ENCODE measurements around the gene SPATA20. TPM values are rescaled to one million over a fixed set of nuclear protein-coding genes. Genes with fewer than 3 reads are reported as not detected.

Gene SPATA20
- total RNA-seq, 1 experiment from 2014 or later, result 11.1 TPM

- CTCF ChIA-PET, result interaction anchor here (1.3 kb wide), 1 partner anchor 9 kb away, joined by 4 read pairs; no protein-coding TSS in a partner anchor
- no peaks in the 10 kb centered on the region for H3K36me3 ChIP-seq (ENCODE audit: insufficient read depth, low read length, poor library complexity, severe bottlenecking)
- intact Hi-C loops (cut with micrococcal nuclease; ENCODE audit: unreplicated experiment), result loop anchor here (5.0 kb wide), 1 partner anchor 43 kb away; no protein-coding TSS in a partner anchor
- H3K4me3 ChIP-seq (ENCODE audit: low read depth, low read length, poor library complexity, severe bottlenecking), result peak overlapping the region; percentile 59
- peaks cover 42% of the 10 kb centered on the region for H3K4me1 ChIP-seq (ENCODE audit: insufficient read depth, low read length, poor library complexity, severe bottlenecking)
- POLR2A ChIA-PET (ENCODE audit: low non-redundant PET), result no interaction called here
- peak; percentile 92 for DNase-seq (ENCODE audit: low spot score)
- no peaks in the 10 kb centered on the region for H3K9me3 ChIP-seq (ENCODE audit: low read depth, low read length, poor library complexity, severe bottlenecking)
- TF ChIP-seq EZH2 (IDR thresholded peaks at IDR 0.05; ENCODE audit: borderline replicate concordance, low read depth, low read length, poor library complexity, severe bottlenecking) (no peak), CTCF (conservative IDR thresholded peaks at IDR 0.05; ENCODE audit: low read depth, low read length) (no peak)
- peak overlapping the region; percentile 46 for H3K27ac ChIP-seq (ENCODE audit: low read depth, low read length, poor library complexity, severe bottlenecking)
- H3K27me3 ChIP-seq (replicated peaks; ENCODE audit: insufficient read depth, low read depth, low read length, poor library complexity), result peaks cover 11% of the 10 kb centered on the region
- no TSS peak for BruUV-seq (replicated peaks)
Measured at GRCh38 chr17:50559674-50560184, 12.8 kb downstream of the SPATA20 start.

GRCh38 chr17:50560185-50560824, 13.3 kb downstream of the SPATA20 start, which contains the start of gene CACNA1G:
TSS of gene CACNA1G (plus strand) at chr17:50560715. CDS start at chr17:50561460, 745 bp downstream.
- Histone ChIP-seq H3K27me3 (replicated peaks; ENCODE audit: insufficient read depth, low read depth, low read length, poor library complexity) (peaks cover 11% of the 10 kb centered on the region), H3K4me1 (ENCODE audit: insufficient read depth, low read length, poor library complexity, severe bottlenecking) (peaks cover 48% of the 10 kb centered on the region), H3K9me3 (ENCODE audit: low read depth, low read length, poor library complexity, severe bottlenecking) (no peaks in the 10 kb centered on the region), H3K27ac (ENCODE audit: low read depth, low read length, poor library complexity, severe bottlenecking) (peak within 1 kb of the TSS; percentile 57), H3K4me3 (ENCODE audit: low read depth, low read length, poor library complexity, severe bottlenecking) (peak within 1 kb of the TSS; percentile 59), H3K36me3 (ENCODE audit: insufficient read depth, low read length, poor library complexity, severe bottlenecking) (no peaks in the 10 kb centered on the region)
- ChIA-PET POLR2A (ENCODE audit: low non-redundant PET) (no interaction called here), CTCF (interaction anchor here (1.3 kb wide), 1 partner anchor 10 kb away, joined by 4 read pairs; no protein-coding TSS in a partner anchor)
- intact Hi-C loops (cut with micrococcal nuclease; ENCODE audit: unreplicated experiment), result loop anchor here (5.0 kb wide), 1 partner anchor 42 kb away; no protein-coding TSS in a partner anchor
- DNase-seq (ENCODE audit: low spot score), result peak; percentile 98
- TF ChIP-seq EZH2 (IDR thresholded peaks at IDR 0.05; ENCODE audit: borderline replicate concordance, low read depth, low read length, poor library complexity, severe bottlenecking) (no peak), CTCF (conservative IDR thresholded peaks at IDR 0.05; ENCODE audit: low read depth, low read length) (no peak)
- no TSS peak for BruUV-seq (replicated peaks)

- intact Hi-C loops (cut with micrococcal nuclease; ENCODE audit: unreplicated experiment), result loop anchor here (5.0 kb wide), 1 partner anchor 41 kb away; no protein-coding TSS in a partner anchor
- TF ChIP-seq EZH2 (IDR thresholded peaks at IDR 0.05; ENCODE audit: borderline replicate concordance, low read depth, low read length, poor library complexity, severe bottlenecking), result peak; percentile 82
- TF ChIP-seq CTCF (conservative IDR thresholded peaks at IDR 0.05; ENCODE audit: low read depth, low read length), result no peak
- H3K36me3 ChIP-seq (ENCODE audit: insufficient read depth, low read length, poor library complexity, severe bottlenecking), result no peaks in the 10 kb centered on the region
- H3K4me1 ChIP-seq (ENCODE audit: insufficient read depth, low read length, poor library complexity, severe bottlenecking), result peaks cover 54% of the 10 kb centered on the region
- ChIA-PET CTCF (interaction anchor here (0.6 to 1.3 kb wide), 2 partner anchors 10 to 28 kb away, joined by 3 to 4 read pairs; no protein-coding TSS in a partner anchor), POLR2A (ENCODE audit: low non-redundant PET) (no interaction called here)
- peak overlapping the region; percentile 57 for H3K27ac ChIP-seq (ENCODE audit: low read depth, low read length, poor library complexity, severe bottlenecking)
- DNase-seq (ENCODE audit: low spot score), result no peak
- peak overlapping the region; percentile 59 for H3K4me3 ChIP-seq (ENCODE audit: low read depth, low read length, poor library complexity, severe bottlenecking)
- H3K27me3 ChIP-seq (replicated peaks; ENCODE audit: insufficient read depth, low read depth, low read length, poor library complexity), result peaks cover 11% of the 10 kb centered on the region
- no peaks in the 10 kb centered on the region for H3K9me3 ChIP-seq (ENCODE audit: low read depth, low read length, poor library complexity, severe bottlenecking)
- BruUV-seq (replicated peaks), result no TSS peak
Measured at GRCh38 chr17:50560931-50561745, 14.2 kb downstream of the SPATA20 start.

Measured in A673 (cell line).